Liver (tissue), 9 donors: Measurements from ENCODE around the gene MRPS35. TPM values are rescaled to one million over a fixed set of nuclear protein-coding genes. Genes with fewer than 3 reads are reported as not detected.

ENCODE experiments used
- DNase-seq: peaks from one replicate; pipeline ENCODE4 v3.0.0-alpha.2; 2017; ENCODE audit warnings: low spot score
- H3K27ac ChIP-seq, 2 donors: one replicate each; pipeline ENCODE4 v1.7.0; 2013; ENCODE audit warnings: inconsistent platforms in 2 of 2, low read length in 2 of 2, control low read depth in 1 of 2, low read depth in 1 of 2, mild to moderate bottlenecking in 1 of 2
- H3K27me3 ChIP-seq, 4 donors: one replicate each; pipeline versions ENCODE4 v1.6.1 to v1.7.0; 2013; ENCODE audit warnings: low read length in 3 of 4, inconsistent platforms in 1 of 4, mild to moderate bottlenecking in 1 of 4, moderate library complexity in 1 of 4; ENCODE audit not compliant: control insufficient read depth in 4 of 4, insufficient read depth in 4 of 4
- H3K36me3 ChIP-seq, 4 donors: one replicate each; pipeline versions ENCODE4 v1.6.1 to v1.7.0; 2013; ENCODE audit warnings: low read length in 3 of 4, mild to moderate bottlenecking in 3 of 4, low read depth in 1 of 4, moderate library complexity in 1 of 4; ENCODE audit not compliant: control insufficient read depth in 4 of 4, insufficient read depth in 3 of 4
- H3K4me1 ChIP-seq, 4 donors: one replicate each; pipeline versions ENCODE4 v1.6.1 to v1.7.0; 2013; ENCODE audit warnings: low read length in 3 of 4, mild to moderate bottlenecking in 3 of 4, moderate library complexity in 1 of 4; ENCODE audit not compliant: control insufficient read depth in 4 of 4, insufficient read depth in 4 of 4
- H3K4me3 ChIP-seq, 3 donors: one replicate each; pipeline versions ENCODE4 v1.6.1 to v1.7.0; 2013; ENCODE audit warnings: low read length in 3 of 3, control low read depth in 1 of 3, low read depth in 1 of 3, mild to moderate bottlenecking in 1 of 3
- H3K9ac ChIP-seq, 2 donors: one replicate each; pipeline ENCODE4 v1.7.0; 2013; ENCODE audit warnings: low read length in 2 of 2, mild to moderate bottlenecking in 2 of 2, moderate library complexity in 2 of 2, control low read depth in 1 of 2, low read depth in 1 of 2
- H3K9me3 ChIP-seq, 4 donors: one replicate each; pipeline versions ENCODE4 v1.6.1 to v1.7.0; 2013; ENCODE audit warnings: low read length in 3 of 4; ENCODE audit not compliant: control insufficient read depth in 4 of 4
- EGR1 ChIP-seq, 2 donors: IDR thresholded peaks; 2 replicates each; pipeline ENCODE4 v1.6.1; 2016 to 2018; ENCODE audit warnings: antibody characterized with exemption in 2 of 2, low read depth in 2 of 2
- FOXA1 ChIP-seq: IDR thresholded peaks from 2 replicates; pipeline ENCODE4 v1.6.1; 2016; ENCODE audit warnings: antibody characterized with exemption
- HNF4A ChIP-seq, 2 donors: conservative IDR thresholded peaks; 2 replicates each; pipeline ENCODE4 v1.6.1; 2016; ENCODE audit warnings: antibody characterized with exemption in 2 of 2, mild to moderate bottlenecking in 2 of 2
- HNF4G ChIP-seq: IDR thresholded peaks from 2 replicates; pipeline ENCODE4 v1.6.1; 2016; ENCODE audit warnings: antibody characterized with exemption
- JUND ChIP-seq, 2 donors: IDR thresholded peaks; 2 replicates each; pipeline ENCODE4 v1.6.1; 2016; ENCODE audit warnings: antibody characterized with exemption in 2 of 2
- RAD21 ChIP-seq, 2 donors: IDR thresholded peaks; 2 replicates each; pipeline ENCODE4 v1.6.1; 2016; ENCODE audit warnings: antibody characterized with exemption in 2 of 2, mild to moderate bottlenecking in 2 of 2
- RXRA ChIP-seq, 2 donors: IDR thresholded peaks; 2 replicates each; pipeline ENCODE4 v1.6.1; 2017 to 2018; ENCODE audit warnings: antibody characterized with exemption in 2 of 2, mild to moderate bottlenecking in 1 of 2
- SP1 ChIP-seq: IDR thresholded peaks from 2 replicates; pipeline ENCODE4 v1.6.1; 2018; ENCODE audit warnings: antibody characterized with exemption, mild to moderate bottlenecking
- TAF1 ChIP-seq: conservative IDR thresholded peaks from 2 replicates; pipeline ENCODE4 v1.6.1; 2016; ENCODE audit warnings: antibody characterized with exemption, mild to moderate bottlenecking
- YY1 ChIP-seq: IDR thresholded peaks from 2 replicates; pipeline ENCODE4 v1.6.1; 2016; ENCODE audit warnings: antibody characterized with exemption, mild to moderate bottlenecking
- WGBS: extraction: QIAGEN DNeasy Blood & Tissue Kit; methylation state at CpG from one replicate; pipeline ENCODE4 v1.1.7; 2013; 5-methylcytosine and 5-hydroxymethylcytosine counted together
- polyA plus RNA-seq, 2 donors: library from polyadenylated mRNA; stranded (reverse) in 1 of 2; unstranded in 1 of 2; fragments of 200-250 nt in 1 of 2; fragments of >200 nt in 1 of 2; fragmentation: Nextera tagmentation in 1 of 2; extraction: Ambion mirVana in 1 of 2; gene quantifications; one replicate each; pipeline versions ENCODE4 v1.2.1 to v1.2.3, GENCODE V29; 2013 to 2015
- total RNA-seq, 2 donors: library from RNA; depleted of rRNA; stranded (reverse); fragments of >200 nt; gene quantifications; one replicate each; pipeline ENCODE4 v1.2.3, GENCODE V29; 2014
- TF ChIP-seq, protein P1 (sequence below): IDR thresholded peaks from 2 replicates; pipeline ENCODE4 v1.6.1; 2016; ENCODE audit warnings: antibody characterized with exemption
- TF ChIP-seq, protein P2 (sequence below): IDR thresholded peaks from 2 replicates; pipeline ENCODE4 v1.6.1; 2016; ENCODE audit warnings: antibody characterized with exemption
- TF ChIP-seq, protein P3 (sequence below): IDR thresholded peaks from 2 replicates; pipeline ENCODE4 v1.6.1; 2016; ENCODE audit warnings: antibody characterized with exemption, mild to moderate bottlenecking
- donor health status: healthy.
- donor health status: healthy.
- donor health status: healthy.
- donor health status: healthy.
- donor health status: healthy.

Gene MRPS35
- total and polyA plus RNA-seq, 4 donors, result 27.4 to 64.3 (median 49.4) TPM

DNA sequence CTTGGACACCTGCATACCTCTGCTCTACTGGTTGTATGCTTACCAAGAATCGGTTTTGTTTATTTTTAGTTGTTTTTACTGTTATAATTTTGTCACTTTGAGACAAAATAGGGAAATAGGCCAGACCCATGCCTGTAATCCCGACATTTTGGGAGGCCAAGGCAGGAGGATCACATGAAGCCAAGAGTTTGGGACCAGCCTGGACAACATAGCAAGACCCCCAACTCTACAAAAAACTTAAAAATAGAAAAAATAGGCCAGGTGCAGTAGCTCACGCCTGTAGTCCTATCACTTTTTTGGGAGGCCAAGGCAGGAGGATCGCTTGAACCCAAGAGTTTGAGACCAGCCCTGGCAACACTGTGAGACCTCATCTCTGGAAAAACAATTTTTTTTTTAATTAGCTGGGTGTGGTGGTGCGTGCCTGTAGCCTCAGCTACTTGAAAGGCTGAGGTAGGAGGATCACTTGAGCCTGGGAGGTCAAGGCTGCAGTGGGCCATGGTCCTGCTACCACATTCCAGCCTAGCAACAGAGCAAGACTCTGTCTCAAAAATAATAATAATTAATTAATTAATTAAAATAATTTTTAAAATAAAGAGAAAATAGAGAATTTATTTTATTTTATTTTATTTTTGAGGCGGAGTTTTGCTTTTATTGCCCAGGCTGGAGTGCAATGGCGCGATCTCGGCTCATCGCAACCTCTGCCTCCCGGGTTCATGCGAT is 1.3 kb upstream of the MRPS35 start:
- peak overlapping the region in 1 of 2 donors; percentile 81 for H3K9ac ChIP-seq
- no peak for DNase-seq

DNA sequence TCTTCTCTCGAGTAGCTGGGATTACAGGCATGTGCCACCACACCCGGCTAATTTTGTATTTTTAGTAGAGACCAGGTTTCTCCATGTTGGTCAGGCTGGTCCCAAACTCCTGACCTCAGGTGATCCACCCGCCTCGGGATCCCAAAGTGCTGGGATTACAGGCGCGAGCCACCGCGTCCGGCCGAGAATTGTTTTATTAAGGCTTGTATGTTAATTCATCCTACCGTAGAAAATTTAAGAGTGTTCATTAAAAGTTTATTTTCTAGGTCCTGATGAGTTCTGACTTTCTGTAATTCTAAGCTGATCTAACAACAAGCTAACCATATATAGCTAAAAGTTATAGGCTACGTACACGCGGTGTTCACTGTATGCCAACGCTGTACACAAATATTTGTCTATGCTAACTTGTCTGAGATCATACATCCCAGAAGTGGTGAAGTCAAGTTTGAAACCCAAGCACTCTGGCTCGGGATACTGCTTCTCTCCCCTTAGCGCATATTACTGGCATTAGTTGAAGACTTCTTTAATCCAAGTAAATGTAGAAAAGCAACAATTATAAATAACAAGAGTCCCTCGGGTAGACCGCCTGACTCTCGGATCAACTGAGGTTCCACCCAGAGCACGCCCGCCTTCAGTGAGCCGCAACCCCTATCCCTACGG is 570 bp upstream of the MRPS35 start:
- peak overlapping the region; percentile 85 to 93 for H3K27ac ChIP-seq
- H3K36me3 ChIP-seq, result peaks cover 0 to 2% (median 0%) of the 10 kb centered on the region in 4 donors
- H3K4me3 ChIP-seq, result peak overlapping the region; percentile 78 to 100 (median 90)
- H3K4me1 ChIP-seq, result peaks cover 2 to 16% (median 9%) of the 10 kb centered on the region in 4 donors
- H3K9me3 ChIP-seq, result no peaks in the 10 kb centered on the region
- no peak for DNase-seq
- H3K9ac ChIP-seq, result peak overlapping the region; percentile 81 to 98
- 8% methylated on average over 24 of the region's 24 CpGs for WGBS
- no peaks in the 10 kb centered on the region for H3K27me3 ChIP-seq
- no peak for TF ChIP-seq SP1
- TF ChIP-seq EGR1 (IDR thresholded peaks at IDR 0.05; ENCODE audit: low read depth in 2 of 2), result no peak
- no peak for TF ChIP-seq JUND (IDR thresholded peaks at IDR 0.05)
- TF ChIP-seq FOXA1, result no peak

More for the DNA sequence above, 1.3 kb upstream of the MRPS35 start:
- H3K27me3 ChIP-seq, result no peaks in the 10 kb centered on the region
- peaks cover 0 to 2% (median 0%) of the 10 kb centered on the region in 4 donors for H3K36me3 ChIP-seq
- no peak for TF ChIP-seq HNF4G
- TF ChIP-seq, protein P1, sequence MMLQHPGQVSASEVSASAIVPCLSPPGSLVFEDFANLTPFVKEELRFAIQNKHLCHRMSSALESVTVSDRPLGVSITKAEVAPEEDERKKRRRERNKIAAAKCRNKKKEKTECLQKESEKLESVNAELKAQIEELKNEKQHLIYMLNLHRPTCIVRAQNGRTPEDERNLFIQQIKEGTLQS, result no peak
- H3K9me3 ChIP-seq, result no peaks in the 10 kb centered on the region
- peaks cover 2 to 16% (median 9%) of the 10 kb centered on the region in 4 donors for H3K4me1 ChIP-seq
- WGBS, result 77% methylated on average over 12 of the region's 12 CpGs
- peak overlapping the region in 1 of 3 donors; percentile 78 for H3K4me3 ChIP-seq
- no peak overlapping the region for H3K27ac ChIP-seq

DNA sequence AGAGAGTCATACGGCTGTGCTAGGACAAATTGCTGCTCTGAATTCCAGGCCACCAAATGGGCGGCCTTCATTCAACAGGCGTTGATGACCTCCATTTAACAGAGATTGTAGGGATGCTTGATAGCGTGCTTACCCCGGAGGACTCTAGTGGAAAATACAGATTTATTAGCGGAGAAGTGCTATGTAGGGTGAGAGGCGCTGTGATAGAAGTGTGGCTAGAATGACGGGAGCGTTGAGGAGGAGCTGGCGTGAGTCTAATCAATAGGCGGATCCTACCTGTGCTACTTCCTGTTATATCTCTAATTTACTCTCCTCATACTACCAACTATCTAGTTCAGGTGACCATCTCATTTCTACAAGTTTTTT is 668 bp downstream of the MRPS35 start:
- Histone ChIP-seq H3K27ac (peak overlapping the region; percentile 85 to 93), H3K4me1 (peaks cover 2 to 16% (median 9%) of the 10 kb centered on the region in 4 donors), H3K4me3 (peak overlapping the region; percentile 78 to 100 (median 90)), H3K36me3 (peaks cover 0 to 4% (median 2%) of the 10 kb centered on the region in 4 donors), H3K9ac (peak overlapping the region; percentile 62 to 98), H3K9me3 (no peaks in the 10 kb centered on the region), H3K27me3 (no peaks in the 10 kb centered on the region)
- TF ChIP-seq, protein P2, sequence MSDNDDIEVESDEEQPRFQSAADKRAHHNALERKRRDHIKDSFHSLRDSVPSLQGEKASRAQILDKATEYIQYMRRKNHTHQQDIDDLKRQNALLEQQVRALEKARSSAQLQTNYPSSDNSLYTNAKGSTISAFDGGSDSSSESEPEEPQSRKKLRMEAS, result no peak
- no peak for TF ChIP-seq RAD21 (IDR thresholded peaks at IDR 0.05)
- TF ChIP-seq TAF1, result no peak
- TF ChIP-seq HNF4A (conservative IDR thresholded peaks at IDR 0.05), result no peak
- TF ChIP-seq RXRA (IDR thresholded peaks at IDR 0.05), result no peak
- no peak for TF ChIP-seq FOXA1
- no peak for TF ChIP-seq YY1
- TF ChIP-seq, protein P3, sequence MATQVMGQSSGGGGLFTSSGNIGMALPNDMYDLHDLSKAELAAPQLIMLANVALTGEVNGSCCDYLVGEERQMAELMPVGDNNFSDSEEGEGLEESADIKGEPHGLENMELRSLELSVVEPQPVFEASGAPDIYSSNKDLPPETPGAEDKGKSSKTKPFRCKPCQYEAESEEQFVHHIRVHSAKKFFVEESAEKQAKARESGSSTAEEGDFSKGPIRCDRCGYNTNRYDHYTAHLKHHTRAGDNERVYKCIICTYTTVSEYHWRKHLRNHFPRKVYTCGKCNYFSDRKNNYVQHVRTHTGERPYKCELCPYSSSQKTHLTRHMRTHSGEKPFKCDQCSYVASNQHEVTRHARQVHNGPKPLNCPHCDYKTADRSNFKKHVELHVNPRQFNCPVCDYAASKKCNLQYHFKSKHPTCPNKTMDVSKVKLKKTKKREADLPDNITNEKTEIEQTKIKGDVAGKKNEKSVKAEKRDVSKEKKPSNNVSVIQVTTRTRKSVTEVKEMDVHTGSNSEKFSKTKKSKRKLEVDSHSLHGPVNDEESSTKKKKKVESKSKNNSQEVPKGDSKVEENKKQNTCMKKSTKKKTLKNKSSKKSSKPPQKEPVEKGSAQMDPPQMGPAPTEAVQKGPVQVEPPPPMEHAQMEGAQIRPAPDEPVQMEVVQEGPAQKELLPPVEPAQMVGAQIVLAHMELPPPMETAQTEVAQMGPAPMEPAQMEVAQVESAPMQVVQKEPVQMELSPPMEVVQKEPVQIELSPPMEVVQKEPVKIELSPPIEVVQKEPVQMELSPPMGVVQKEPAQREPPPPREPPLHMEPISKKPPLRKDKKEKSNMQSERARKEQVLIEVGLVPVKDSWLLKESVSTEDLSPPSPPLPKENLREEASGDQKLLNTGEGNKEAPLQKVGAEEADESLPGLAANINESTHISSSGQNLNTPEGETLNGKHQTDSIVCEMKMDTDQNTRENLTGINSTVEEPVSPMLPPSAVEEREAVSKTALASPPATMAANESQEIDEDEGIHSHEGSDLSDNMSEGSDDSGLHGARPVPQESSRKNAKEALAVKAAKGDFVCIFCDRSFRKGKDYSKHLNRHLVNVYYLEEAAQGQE, result no peak
- DNase-seq, result no peak
- under 1% methylated on average over 11 of the region's 11 CpGs for whole genome bisulfite sequencing
